ENCODE measurements around the gene GLT6D1.
A peak's percentile ranks its signal among the peaks of the same experiment; 100 is the strongest.

The GLT6D1 gene

GRCh38 chr9:135664801-135665794 lies 25.8 kb upstream of the GLT6D1 start:
- H3K27ac ChIP-seq, result no peak overlapping the region
- TF ChIP-seq, protein P1, sequence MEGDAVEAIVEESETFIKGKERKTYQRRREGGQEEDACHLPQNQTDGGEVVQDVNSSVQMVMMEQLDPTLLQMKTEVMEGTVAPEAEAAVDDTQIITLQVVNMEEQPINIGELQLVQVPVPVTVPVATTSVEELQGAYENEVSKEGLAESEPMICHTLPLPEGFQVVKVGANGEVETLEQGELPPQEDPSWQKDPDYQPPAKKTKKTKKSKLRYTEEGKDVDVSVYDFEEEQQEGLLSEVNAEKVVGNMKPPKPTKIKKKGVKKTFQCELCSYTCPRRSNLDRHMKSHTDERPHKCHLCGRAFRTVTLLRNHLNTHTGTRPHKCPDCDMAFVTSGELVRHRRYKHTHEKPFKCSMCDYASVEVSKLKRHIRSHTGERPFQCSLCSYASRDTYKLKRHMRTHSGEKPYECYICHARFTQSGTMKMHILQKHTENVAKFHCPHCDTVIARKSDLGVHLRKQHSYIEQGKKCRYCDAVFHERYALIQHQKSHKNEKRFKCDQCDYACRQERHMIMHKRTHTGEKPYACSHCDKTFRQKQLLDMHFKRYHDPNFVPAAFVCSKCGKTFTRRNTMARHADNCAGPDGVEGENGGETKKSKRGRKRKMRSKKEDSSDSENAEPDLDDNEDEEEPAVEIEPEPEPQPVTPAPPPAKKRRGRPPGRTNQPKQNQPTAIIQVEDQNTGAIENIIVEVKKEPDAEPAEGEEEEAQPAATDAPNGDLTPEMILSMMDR (IDR thresholded peaks at IDR 0.05), result no peak
- no peak overlapping the region for H3K4me3 ChIP-seq
- DNase-seq (ENCODE audit: low spot score), result no peak

DNA sequence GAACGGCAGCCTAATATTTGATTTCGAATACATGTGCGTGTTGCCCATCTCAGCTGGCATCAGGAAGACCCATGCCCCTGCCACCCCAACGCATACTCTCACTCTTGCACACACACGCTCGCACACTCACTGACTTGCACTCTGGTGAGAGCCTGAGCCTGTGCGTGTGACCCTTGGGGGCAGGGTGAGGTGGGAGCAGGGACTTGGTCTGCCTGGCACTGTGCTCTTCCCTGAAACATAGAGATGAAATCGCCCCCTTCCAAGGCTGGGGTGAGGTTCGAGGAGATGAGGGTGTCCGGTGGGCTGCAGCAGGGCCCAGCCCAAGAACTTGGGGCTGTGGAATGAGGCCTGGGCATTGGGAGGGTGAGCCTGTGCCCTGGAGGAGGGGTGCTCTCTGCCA lies 24.9 kb upstream of the GLT6D1 start:
- no peak overlapping the region for H3K4me3 ChIP-seq
- TF ChIP-seq, protein P1 (IDR thresholded peaks at IDR 0.05), result no peak
- no peak for DNase-seq (ENCODE audit: low spot score)
- no peak overlapping the region for H3K27ac ChIP-seq

DNA sequence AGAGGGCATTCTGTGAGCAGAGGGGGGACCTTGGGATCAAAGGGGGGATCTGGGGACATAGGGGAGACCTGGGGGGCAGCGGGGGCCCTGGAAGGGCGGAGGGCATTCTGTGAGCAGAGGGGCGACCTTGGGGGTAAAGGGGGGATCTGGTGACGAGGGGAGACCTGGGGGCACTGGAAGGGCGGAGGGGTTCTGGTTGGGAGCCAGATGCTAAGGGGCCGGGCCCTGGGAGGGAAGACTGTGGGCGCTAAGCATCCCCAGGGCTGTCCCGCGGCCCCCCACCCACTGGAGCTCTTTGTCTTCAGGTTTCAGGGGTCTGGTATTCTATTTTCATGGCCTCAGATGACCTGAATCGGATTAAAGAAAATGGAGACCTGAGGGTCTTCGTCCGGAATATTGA lies 24.5 kb upstream of the GLT6D1 start:
- no peak overlapping the region for H3K4me3 ChIP-seq
- H3K27ac ChIP-seq, result no peak overlapping the region
- no peak for DNase-seq (ENCODE audit: low spot score)
- TF ChIP-seq, protein P1 (IDR thresholded peaks at IDR 0.05), result no peak

GRCh38 chr9:135663451-135663770 lies 24.1 kb upstream of the GLT6D1 start:
- no peak overlapping the region for H3K4me3 ChIP-seq
- no peak for DNase-seq (ENCODE audit: low spot score)
- TF ChIP-seq, protein P1 (IDR thresholded peaks at IDR 0.05), result no peak
- H3K27ac ChIP-seq, result no peak overlapping the region

- Histone ChIP-seq H3K4me3 (no peak within 1 kb of the TSS), H3K27ac (no peak within 1 kb of the TSS)
- TF ChIP-seq, protein P1 (IDR thresholded peaks at IDR 0.05), result no peak
- DNase-seq (ENCODE audit: low spot score), result peak; percentile 53
Measured at GRCh38 chr9:135662758-135663450, 23.6 kb upstream of the GLT6D1 start, which contains the start of gene LCN9. Gene LCN9 (plus strand): TSS chr9:135663309. CDS start chr9:135663322, 13 bp downstream.

GRCh38 chr9:135661816-135662560 lies 22.6 kb upstream of the GLT6D1 start:
- TF ChIP-seq, protein P1 (IDR thresholded peaks at IDR 0.05), result no peak
- DNase-seq (ENCODE audit: low spot score), result peak; percentile 26
- Histone ChIP-seq H3K27ac (no peak overlapping the region), H3K4me3 (no peak overlapping the region)
